ENCODE measurements around the gene PSME3IP1. TPM values are rescaled to one million over a fixed set of nuclear protein-coding genes. Genes with fewer than 3 reads are reported as not detected.
A peak's percentile ranks its signal among the peaks of the same experiment; 100 is the strongest.

PSME3IP1 gene
- total and polyA plus RNA-seq, 9 of the 15 experiments (the other 6 are each of a cell fraction or from before 2014, with no cell fraction given): 63.8 to 187 (median 142) TPM

GRCh38 chr16:57152096-57153093 is 33.4 kb downstream of the PSME3IP1 start:
- ATAC-seq (no peak), FAIRE-seq (no peak), DNase-seq (ENCODE audit: extremely low read depth in 1 of 4, low spot score in 3 of 4) (no peak)
- POLR2A ChIA-PET: interaction anchor here (0.6 to 3.3 kb wide), 6 partner anchors 9 to 186 kb away, joined by 3 to 27 read pairs (median 3); no protein-coding TSS in a partner anchor
- in situ Hi-C loops (cut with MboI): no loop called here
- TF ChIP-seq CEBPB (tag; IDR thresholded peaks at IDR 0.05) (peak; percentile 53), MECOM (CRISPR knock-in tag; IDR thresholded peaks at IDR 0.05) (no peak), CEBPG (CRISPR knock-in tag; IDR thresholded peaks at IDR 0.05) (no peak), CEBPG (tag; conservative IDR thresholded peaks at IDR 0.05 in 1 of 2, IDR thresholded peaks at IDR 0.05 in 1 of 2) (peak in 1 of 2 experiments; percentile 71; a peak in 2 of 4 replicates), FOSL1 (tag; conservative IDR thresholded peaks at IDR 0.05) (no peak), ZNF518B (CRISPR knock-in tag; IDR thresholded peaks at IDR 0.05) (no peak), ATF3 (IDR thresholded peaks at IDR 0.05) (peak; percentile 31; the same call in 1 of the 2 replicates), ATF3 (CRISPR knock-in tag; conservative IDR thresholded peaks at IDR 0.05) (no peak)
- Histone ChIP-seq H3K9ac (ENCODE audit: insufficient read depth in 1 of 2, low read depth in 2 of 2, low read length in 2 of 2) (no peak overlapping the region), H2AFZ (ENCODE audit: low read depth, low read length) (no peak overlapping the region), H3K9me3 (replicated peaks; ENCODE audit: control insufficient read depth, insufficient read depth, low read depth, low read length) (no peaks in the 10 kb centered on the region), H3K4me1 (replicated peaks in 1 of 2; ENCODE audit: control insufficient read depth in 2 of 2, insufficient read depth in 2 of 2, low read length in 2 of 2) (peaks cover 0 to 2% of the 10 kb centered on the region in 2 experiments; a peak in 1 of 5 replicates), H3K79me2 (ENCODE audit: control insufficient read depth, insufficient read depth, low read length) (no peaks in the 10 kb centered on the region), H3K4me3 (no peak overlapping the region), H3K4me2 (ENCODE audit: insufficient read depth, low read length) (no peak overlapping the region), H3K27ac (ENCODE audit: extremely low read depth, low read depth, low read length) (no peak overlapping the region), H4K20me1 (replicated peaks; ENCODE audit: control insufficient read depth, insufficient read depth, low read length) (no peaks in the 10 kb centered on the region), H3K27me3 (ENCODE audit: control insufficient read depth in 2 of 2, insufficient read depth in 2 of 2, low read length in 2 of 2) (no peaks in the 10 kb centered on the region), H3K9me1 (ENCODE audit: control insufficient read depth, insufficient read depth, low read length) (no peaks in the 10 kb centered on the region), H3K36me3 (ENCODE audit: control insufficient read depth, insufficient read depth, low read length) (peaks cover 52% of the 10 kb centered on the region)
- BruUV-seq (replicated peaks): no TSS peak
- intact Hi-C loops (cut with micrococcal nuclease): no loop called here
- CTCF ChIA-PET (ENCODE audit: low intra/inter-chr PET ratio): no interaction called here
- 97% methylated on average over 4 of the region's 4 CpGs for WGBS (ENCODE audit: insufficient coverage, low coverage, missing lambda C conversion rate)

Data from K562 (cell line).